IMR-90 (cell line): ENCODE measurements around the gene NKTR. TPM values are rescaled to one million over a fixed set of nuclear protein-coding genes. Genes with fewer than 3 reads are reported as not detected.

Experiments used
- ATAC-seq: fragments of 200-7000 bp; cut with Tn5 transposase; 2 replicates; pipeline ENCODE4 v1.9.1; 2020; ENCODE audit warnings: low read depth, mild to moderate bottlenecking, moderate library complexity
- BruUV-seq: library from RNA; stranded (reverse); fragments of 400-500 nt; replicated peaks from 2 replicates; lab custom pipeline; 2021; lab: Mats Ljungman, UMichigan
- CTCF ChIA-PET: fragments of 300-600 bp; formaldehyde crosslinking; extraction: SDS; loops from one replicate; lab custom pipeline; 2021; ENCODE audit warnings: antibody characterized with exemption; lab: Yijun Ruan, JAX
- POLR2A ChIA-PET: fragments of 300-600 bp; sonication (Branson Sonifier 250); formaldehyde crosslinking; loops from one replicate; lab custom pipeline; 2022; ENCODE audit warnings: antibody characterized with exemption; ENCODE audit not compliant: unreplicated experiment; lab: Charles Lee
- DNase-seq: peaks from one replicate; pipeline ENCODE4 v3.0.0; 2013
- H2AFZ ChIP-seq: replicated peaks from 2 replicates; pipeline ENCODE3; 2013; ENCODE audit warnings: low read length, mild to moderate bottlenecking; ENCODE audit not compliant: poor library complexity
- H2AK5ac ChIP-seq: 2 replicates; pipeline ENCODE4 v1.6.1; 2013; ENCODE audit warnings: low read depth, low read length, inconsistent platforms
- H2AK9ac ChIP-seq: replicated peaks from 2 replicates; pipeline ENCODE3; 2013; ENCODE audit warnings: mild to moderate bottlenecking, low read depth, low read length, moderate library complexity; ENCODE audit not compliant: poor library complexity
- H2BK120ac ChIP-seq: 2 replicates; pipeline ENCODE4 v1.6.1; 2013; ENCODE audit warnings: low read depth, low read length, inconsistent platforms
- H2BK15ac ChIP-seq: 3 replicates; pipeline ENCODE4 v1.6.1; 2013; ENCODE audit warnings: low read depth, low read length, inconsistent platforms
- H2BK20ac ChIP-seq: 2 replicates; pipeline ENCODE4 v1.6.1; 2013; ENCODE audit warnings: low read depth, mild to moderate bottlenecking, inconsistent platforms, low read length, moderate library complexity
- H2BK5ac ChIP-seq: 2 replicates; pipeline ENCODE4 v1.6.1; 2013; ENCODE audit warnings: mild to moderate bottlenecking, low read depth, low read length, inconsistent platforms; ENCODE audit not compliant: poor library complexity, severe bottlenecking
- H3K14ac ChIP-seq: replicated peaks from 2 replicates; pipeline ENCODE4 v1.6.1; 2013; ENCODE audit warnings: low read depth, low read length, inconsistent platforms
- H3K18ac ChIP-seq: 2 replicates; pipeline ENCODE4 v1.6.1; 2013; ENCODE audit warnings: low read depth, low read length, control low read depth
- H3K23ac ChIP-seq: 2 replicates; pipeline ENCODE4 v1.6.1; 2013; ENCODE audit warnings: low read depth, low read length, inconsistent platforms
- H3K27ac ChIP-seq: 2 replicates; pipeline ENCODE4 v1.5.1; 2013; ENCODE audit warnings: mild to moderate bottlenecking, control low read depth, low read length; ENCODE audit not compliant: insufficient read depth
- H3K27me3 ChIP-seq: 2 replicates; pipeline ENCODE4 v1.6.1; 2013; ENCODE audit warnings: low read length; ENCODE audit not compliant: control insufficient read depth, insufficient read depth
- H3K36me3 ChIP-seq: 2 replicates; pipeline ENCODE4 v1.6.1; 2013; ENCODE audit warnings: low read length, mixed read lengths; ENCODE audit not compliant: control insufficient read depth, insufficient read depth
- H3K4ac ChIP-seq: 2 replicates; pipeline ENCODE4 v1.6.1; 2013; ENCODE audit warnings: low read depth, low read length, inconsistent platforms
- H3K4me1 ChIP-seq: 2 replicates; pipeline ENCODE4 v1.6.1; 2013; ENCODE audit warnings: low read length, mixed read lengths; ENCODE audit not compliant: control insufficient read depth, insufficient read depth
- H3K4me2 ChIP-seq: 2 replicates; pipeline ENCODE4 v1.6.1; 2013; ENCODE audit warnings: low read depth, mild to moderate bottlenecking, control low read depth, low read length, moderate library complexity
- H3K4me3 ChIP-seq: 2 replicates; pipeline ENCODE4 v1.5.1; 2013; ENCODE audit warnings: low read depth, mild to moderate bottlenecking, control low read depth, low read length, moderate library complexity; ENCODE audit not compliant: insufficient read depth
- H3K56ac ChIP-seq: 2 replicates; pipeline ENCODE4 v1.6.1; 2013; ENCODE audit warnings: low read length, inconsistent platforms; ENCODE audit not compliant: insufficient read depth; ENCODE audit errors: extremely low read depth
- H3K79me1 ChIP-seq, 2 experiments: 2 replicates each; pipeline ENCODE4 v1.6.1; 2013; ENCODE audit warnings: low read length in 2 of 2, inconsistent platforms in 1 of 2, low read depth in 1 of 2
- H3K9ac ChIP-seq: 2 replicates; pipeline ENCODE4 v1.6.1; 2013; ENCODE audit warnings: low read depth, low read length, control low read depth
- H3K9me1 ChIP-seq: 2 replicates; pipeline ENCODE4 v1.6.1; 2013; ENCODE audit warnings: low read length, inconsistent platforms; ENCODE audit not compliant: insufficient read depth
- H3K9me3 ChIP-seq: 2 replicates; pipeline ENCODE4 v1.6.1; 2013; ENCODE audit warnings: low read length; ENCODE audit not compliant: control insufficient read depth, insufficient read depth
- H4K20me1 ChIP-seq: 2 replicates; pipeline ENCODE4 v1.6.1; 2013; ENCODE audit warnings: low read length, inconsistent platforms; ENCODE audit not compliant: insufficient read depth
- H4K5ac ChIP-seq: 2 replicates; pipeline ENCODE4 v1.6.1; 2013; ENCODE audit warnings: mild to moderate bottlenecking, low read depth, low read length, control low read depth
- H4K8ac ChIP-seq, 2 experiments: 2 replicates each; pipeline ENCODE4 v1.6.1; 2013; ENCODE audit warnings: low read depth in 2 of 2, low read length in 2 of 2, control low read depth in 1 of 2, inconsistent platforms in 1 of 2
- H4K91ac ChIP-seq: 2 replicates; pipeline ENCODE4 v1.6.1; 2013; ENCODE audit warnings: low read depth, low read length, inconsistent platforms; ENCODE audit not compliant: insufficient read depth
- BHLHE40 ChIP-seq: fragments of 150-350 bp; IDR thresholded peaks from 2 replicates; pipeline ENCODE4 v1.6.1; 2016; ENCODE audit warnings: mild to moderate bottlenecking, low read depth, low read length
- CEBPB ChIP-seq: IDR thresholded peaks from 2 replicates; pipeline ENCODE4 v1.6.1; 2012; ENCODE audit warnings: low read depth, low read length, improper control_type of control experiment
- CHD1 ChIP-seq: IDR thresholded peaks from 2 replicates; pipeline ENCODE4 v1.6.1; 2012; ENCODE audit warnings: low read depth, low read length, improper control_type of control experiment
- ELK1 ChIP-seq: fragments of 150-350 bp; IDR thresholded peaks from 2 replicates; pipeline ENCODE4 v1.6.1; 2016; ENCODE audit warnings: low read depth, mild to moderate bottlenecking, low read length, moderate library complexity, borderline replicate concordance
- FOS ChIP-seq: fragments of 150-350 bp; IDR thresholded peaks from 2 replicates; pipeline ENCODE4 v1.6.1; 2016; ENCODE audit warnings: low read depth, low read length
- MAFK ChIP-seq: IDR thresholded peaks from 2 replicates; pipeline ENCODE4 v1.6.1; 2012; ENCODE audit warnings: low read depth, low read length, improper control_type of control experiment
- MAZ ChIP-seq: IDR thresholded peaks from 2 replicates; pipeline ENCODE4 v1.6.1; 2012; ENCODE audit warnings: low read depth, mild to moderate bottlenecking, low read length, improper control_type of control experiment, moderate library complexity, borderline replicate concordance
- POLR2A ChIP-seq: IDR thresholded peaks from 2 replicates; pipeline ENCODE4 v1.6.1; 2012; ENCODE audit warnings: mild to moderate bottlenecking, low read depth, low read length
- RAD21 ChIP-seq: IDR thresholded peaks from 2 replicates; pipeline ENCODE4 v1.6.1; 2012; ENCODE audit warnings: low read length, improper control_type of control experiment
- RFX5 ChIP-seq: IDR thresholded peaks from 2 replicates; pipeline ENCODE4 v1.8.0; 2012; ENCODE audit warnings: low read depth, mild to moderate bottlenecking, low read length, moderate library complexity
- SMC3 ChIP-seq: fragments of 150-350 bp; IDR thresholded peaks from 2 replicates; pipeline ENCODE4 v1.6.1; 2016; ENCODE audit warnings: low read depth, mild to moderate bottlenecking, antibody characterized with exemption, low read length, moderate library complexity
- USF2 ChIP-seq: fragments of 150-350 bp; IDR thresholded peaks from 2 replicates; pipeline ENCODE4 v1.6.1; 2017; ENCODE audit warnings: mild to moderate bottlenecking, antibody characterized with exemption, low read length, low read depth
- WGBS, 2 experiments: methylation state at CpG; one replicate each; pipeline versions ENCODE4 v1.1.5 to v1.1.7; 2013; ENCODE audit warnings: missing lambda C conversion rate in 2 of 2; ENCODE audit not compliant: insufficient read length in 1 of 2; ENCODE audit errors: extremely low coverage in 2 of 2; 5-methylcytosine and 5-hydroxymethylcytosine counted together
- dilution Hi-C: fragments of 300-500 bp; cut with HindIII; formaldehyde crosslinking; loops from one replicate; pipeline ENCODE4 v1.14.3; 2018; ENCODE audit warnings: low sequenced_read_pairs; ENCODE audit not compliant: unreplicated experiment
- in situ Hi-C: fragments of 300-500 bp; cut with MboI; formaldehyde crosslinking; loops from 3 replicates; pipeline ENCODE4 v1.14.3; 2019; ENCODE audit warnings: low sequenced_read_pairs, inconsistent platforms, mixed read lengths
- intact Hi-C: fragments of 100-400 bp; cut with micrococcal nuclease; formaldehyde crosslinking; loops from 2 replicates; pipeline ENCODE4 v1.10.0; 2022
- polyA plus RNA-seq, 3 experiments: library from polyadenylated mRNA; depleted of rRNA; stranded (reverse); fragments of >200 nt; gene quantifications; 2 replicates each; pipeline ENCODE4 v1.2.3, GENCODE V29; 2012; ENCODE audit warnings: low replicate concordance in 1 of 3
- total RNA-seq: library from RNA; depleted of rRNA; stranded (reverse); fragments of >200 nt; gene quantifications from 2 replicates; pipeline ENCODE4 v1.2.3, GENCODE V29; 2012
- TF ChIP-seq, protein P1 (sequence below): conservative IDR thresholded peaks from 2 replicates; pipeline ENCODE4 v1.5.1; 2012; ENCODE audit warnings: mild to moderate bottlenecking, low read depth, low read length, improper control_type of control experiment

The NKTR gene
- total and polyA plus RNA-seq, 2 of the 4 experiments (the other 2 are of a cell fraction) = 24.0 to 30.7 TPM

DNA sequence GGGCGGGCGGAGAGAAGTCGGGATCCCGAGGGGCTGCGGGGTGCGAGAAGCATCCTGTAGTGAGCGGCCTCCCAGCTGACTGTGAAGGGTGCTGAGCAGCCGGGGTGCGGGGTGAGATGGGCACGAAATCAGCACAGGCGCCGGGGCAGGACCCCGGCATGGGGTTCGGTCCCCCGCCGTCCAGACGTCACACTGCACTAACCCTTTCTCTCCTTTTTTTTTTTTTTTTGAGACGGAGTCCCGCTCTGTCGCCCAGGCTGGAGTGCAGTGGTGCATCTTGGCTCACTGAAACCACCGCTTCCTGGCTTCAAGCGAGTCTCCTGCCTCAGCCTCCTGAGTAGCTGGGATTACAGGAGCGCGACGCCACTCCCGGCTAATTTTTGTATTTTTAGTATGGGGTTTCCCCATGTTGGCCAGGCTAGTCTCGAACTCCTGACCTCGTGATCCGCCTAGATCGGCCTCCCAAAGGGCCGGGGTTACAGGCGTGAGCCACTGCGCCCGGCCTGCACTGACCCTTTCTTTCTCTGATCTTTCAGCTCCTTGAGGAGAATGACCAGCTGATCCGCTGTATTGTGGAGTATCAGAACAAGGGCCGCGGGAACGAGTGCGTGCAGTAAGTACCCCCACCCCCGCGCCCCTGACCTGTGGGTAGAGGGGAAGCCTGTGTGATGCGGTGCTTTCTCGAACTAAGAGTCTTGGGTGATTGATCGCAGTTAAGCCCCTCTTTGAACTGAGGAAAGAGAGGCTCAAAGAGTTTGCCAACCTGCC lies 9.3 kb upstream of the NKTR start:
- no TSS peak for BruUV-seq
- H3K56ac ChIP-seq = no peak overlapping the region; the same call in 1 of the 2 replicates
- no peaks in the 10 kb centered on the region for H3K9me3 ChIP-seq
- no peak overlapping the region for H3K18ac ChIP-seq
- peak overlapping the region; percentile 66 for H3K9ac ChIP-seq
- H4K8ac ChIP-seq = peak overlapping the region; percentile 36 to 67; a peak in 3 of 4 replicates
- no peak overlapping the region for H2BK120ac ChIP-seq
- ChIA-PET POLR2A (interaction anchor here (0.6 to 1.0 kb wide), 4 partner anchors 9 to 155 kb away, joined by 3 read pairs; partner anchors contain the start of gene NKTR), CTCF (interaction anchor here (0.6 to 1.6 kb wide), 3 partner anchors 12 to 1387 kb away, joined by 4 read pairs; no protein-coding TSS in a partner anchor)
- peak overlapping the region; percentile 59 for H2AK5ac ChIP-seq
- H4K5ac ChIP-seq = peak overlapping the region; percentile 15; the same call in 1 of the 2 replicates
- H3K4me3 ChIP-seq = peak overlapping the region; percentile 67
- peaks cover 4% of the 10 kb centered on the region; the same call in 1 of the 2 replicates for H3K36me3 ChIP-seq
- peaks cover 6% of the 10 kb centered on the region for H3K4me1 ChIP-seq
- ATAC-seq (peak; percentile 37), DNase-seq (no peak)
- dilution Hi-C loops (no loop called here), intact Hi-C loops (loop anchor here (1.0 kb wide), 1 partner anchor 9 kb away; the partner anchor contains the start of gene NKTR), in situ Hi-C loops (no loop called here)
- peaks cover 3% of the 10 kb centered on the region; the same call in 1 of the 2 replicates for H4K20me1 ChIP-seq
- no peak overlapping the region for H2BK5ac ChIP-seq
- H3K4ac ChIP-seq = peak overlapping the region; percentile 9; the same call in 1 of the 2 replicates
- H2BK20ac ChIP-seq = no peak overlapping the region
- H4K91ac ChIP-seq = no peak overlapping the region
- peak overlapping the region; percentile 48; the same call in 1 of the 2 replicates for H3K14ac ChIP-seq
- peak overlapping the region; percentile 87 for H2AFZ ChIP-seq
- peak overlapping the region; percentile 41; the same call in 1 of the 2 replicates for H3K23ac ChIP-seq
- H3K27ac ChIP-seq = peak overlapping the region; percentile 38
- H3K79me1 ChIP-seq = peaks cover 21 to 29% of the 10 kb centered on the region in 2 experiments
- no peak overlapping the region for H2BK15ac ChIP-seq
- peak overlapping the region; percentile 71 for H3K4me2 ChIP-seq
- H2AK9ac ChIP-seq = peak overlapping the region; percentile 92
- 0% methylated on average over 15 of the region's 44 CpGs; no CpG with 5 or more reads in 1 of the 2 experiments for WGBS, 2 experiments
- H3K9me1 ChIP-seq = peaks cover 9% of the 10 kb centered on the region
- no peaks in the 10 kb centered on the region for H3K27me3 ChIP-seq
- TF ChIP-seq RAD21 (no peak), USF2 (no peak), BHLHE40 (no peak), FOS (no peak), MAFK (no peak), MAZ (no peak), SMC3 (no peak), CEBPB (no peak), CHD1 (no peak), POLR2A (no peak), RFX5 (no peak), ELK1 (no peak)
- TF ChIP-seq, protein P1, sequence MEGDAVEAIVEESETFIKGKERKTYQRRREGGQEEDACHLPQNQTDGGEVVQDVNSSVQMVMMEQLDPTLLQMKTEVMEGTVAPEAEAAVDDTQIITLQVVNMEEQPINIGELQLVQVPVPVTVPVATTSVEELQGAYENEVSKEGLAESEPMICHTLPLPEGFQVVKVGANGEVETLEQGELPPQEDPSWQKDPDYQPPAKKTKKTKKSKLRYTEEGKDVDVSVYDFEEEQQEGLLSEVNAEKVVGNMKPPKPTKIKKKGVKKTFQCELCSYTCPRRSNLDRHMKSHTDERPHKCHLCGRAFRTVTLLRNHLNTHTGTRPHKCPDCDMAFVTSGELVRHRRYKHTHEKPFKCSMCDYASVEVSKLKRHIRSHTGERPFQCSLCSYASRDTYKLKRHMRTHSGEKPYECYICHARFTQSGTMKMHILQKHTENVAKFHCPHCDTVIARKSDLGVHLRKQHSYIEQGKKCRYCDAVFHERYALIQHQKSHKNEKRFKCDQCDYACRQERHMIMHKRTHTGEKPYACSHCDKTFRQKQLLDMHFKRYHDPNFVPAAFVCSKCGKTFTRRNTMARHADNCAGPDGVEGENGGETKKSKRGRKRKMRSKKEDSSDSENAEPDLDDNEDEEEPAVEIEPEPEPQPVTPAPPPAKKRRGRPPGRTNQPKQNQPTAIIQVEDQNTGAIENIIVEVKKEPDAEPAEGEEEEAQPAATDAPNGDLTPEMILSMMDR = no peak
